Ishikawa (cell line): ENCODE results near the gene EGFR.

Experiments
- CEBPB ChIP-seq: IDR thresholded peaks from 2 replicates; pipeline ENCODE4 v1.6.1; 2012
- CREB1 ChIP-seq: IDR thresholded peaks from 2 replicates; pipeline ENCODE4 v1.6.1; 2012; ENCODE audit warnings: low read depth
- EGR1 ChIP-seq: IDR thresholded peaks from 2 replicates; pipeline ENCODE4 v1.6.1; 2012
- EP300 ChIP-seq: IDR thresholded peaks from 2 replicates; pipeline ENCODE4 v1.6.1; 2012; ENCODE audit warnings: borderline replicate concordance
- FOXM1 ChIP-seq: IDR thresholded peaks from 2 replicates; pipeline ENCODE4 v1.6.1; 2012; ENCODE audit warnings: low read depth, borderline replicate concordance
- NFIC ChIP-seq: IDR thresholded peaks from 2 replicates; pipeline ENCODE4 v1.6.1; 2012
- RAD21 ChIP-seq: IDR thresholded peaks from 2 replicates; pipeline ENCODE4 v1.6.1; 2012; ENCODE audit warnings: low read depth
- TAF1 ChIP-seq: IDR thresholded peaks from 2 replicates; pipeline ENCODE4 v1.6.1; 2012; ENCODE audit warnings: low read depth, mild to moderate bottlenecking
- TCF12 ChIP-seq: IDR thresholded peaks from 2 replicates; pipeline ENCODE4 v1.6.1; 2012; ENCODE audit warnings: low read depth
- TEAD4 ChIP-seq: IDR thresholded peaks from 2 replicates; pipeline ENCODE4 v1.6.1; 2012
- USF1 ChIP-seq: IDR thresholded peaks from 2 replicates; pipeline ENCODE4 v1.6.1; 2012
- YY1 ChIP-seq: IDR thresholded peaks from 2 replicates; pipeline ENCODE4 v1.6.1; 2012; ENCODE audit warnings: low read depth
- ZBTB7A ChIP-seq: IDR thresholded peaks from 2 replicates; pipeline ENCODE4 v1.6.1; 2012; ENCODE audit warnings: low read depth
- TF ChIP-seq, protein P1 (sequence below): IDR thresholded peaks from 2 replicates; pipeline ENCODE4 v1.6.1; 2012; ENCODE audit warnings: low read depth, mild to moderate bottlenecking
- TF ChIP-seq, protein P2 (sequence below): IDR thresholded peaks from 2 replicates; pipeline ENCODE4 v1.6.1; 2012

The EGFR gene

GRCh38 chr7:55112056-55112455 is 93.2 kb downstream of the EGFR start:
- TF ChIP-seq, protein P1, sequence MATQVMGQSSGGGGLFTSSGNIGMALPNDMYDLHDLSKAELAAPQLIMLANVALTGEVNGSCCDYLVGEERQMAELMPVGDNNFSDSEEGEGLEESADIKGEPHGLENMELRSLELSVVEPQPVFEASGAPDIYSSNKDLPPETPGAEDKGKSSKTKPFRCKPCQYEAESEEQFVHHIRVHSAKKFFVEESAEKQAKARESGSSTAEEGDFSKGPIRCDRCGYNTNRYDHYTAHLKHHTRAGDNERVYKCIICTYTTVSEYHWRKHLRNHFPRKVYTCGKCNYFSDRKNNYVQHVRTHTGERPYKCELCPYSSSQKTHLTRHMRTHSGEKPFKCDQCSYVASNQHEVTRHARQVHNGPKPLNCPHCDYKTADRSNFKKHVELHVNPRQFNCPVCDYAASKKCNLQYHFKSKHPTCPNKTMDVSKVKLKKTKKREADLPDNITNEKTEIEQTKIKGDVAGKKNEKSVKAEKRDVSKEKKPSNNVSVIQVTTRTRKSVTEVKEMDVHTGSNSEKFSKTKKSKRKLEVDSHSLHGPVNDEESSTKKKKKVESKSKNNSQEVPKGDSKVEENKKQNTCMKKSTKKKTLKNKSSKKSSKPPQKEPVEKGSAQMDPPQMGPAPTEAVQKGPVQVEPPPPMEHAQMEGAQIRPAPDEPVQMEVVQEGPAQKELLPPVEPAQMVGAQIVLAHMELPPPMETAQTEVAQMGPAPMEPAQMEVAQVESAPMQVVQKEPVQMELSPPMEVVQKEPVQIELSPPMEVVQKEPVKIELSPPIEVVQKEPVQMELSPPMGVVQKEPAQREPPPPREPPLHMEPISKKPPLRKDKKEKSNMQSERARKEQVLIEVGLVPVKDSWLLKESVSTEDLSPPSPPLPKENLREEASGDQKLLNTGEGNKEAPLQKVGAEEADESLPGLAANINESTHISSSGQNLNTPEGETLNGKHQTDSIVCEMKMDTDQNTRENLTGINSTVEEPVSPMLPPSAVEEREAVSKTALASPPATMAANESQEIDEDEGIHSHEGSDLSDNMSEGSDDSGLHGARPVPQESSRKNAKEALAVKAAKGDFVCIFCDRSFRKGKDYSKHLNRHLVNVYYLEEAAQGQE = no peak

DNA sequence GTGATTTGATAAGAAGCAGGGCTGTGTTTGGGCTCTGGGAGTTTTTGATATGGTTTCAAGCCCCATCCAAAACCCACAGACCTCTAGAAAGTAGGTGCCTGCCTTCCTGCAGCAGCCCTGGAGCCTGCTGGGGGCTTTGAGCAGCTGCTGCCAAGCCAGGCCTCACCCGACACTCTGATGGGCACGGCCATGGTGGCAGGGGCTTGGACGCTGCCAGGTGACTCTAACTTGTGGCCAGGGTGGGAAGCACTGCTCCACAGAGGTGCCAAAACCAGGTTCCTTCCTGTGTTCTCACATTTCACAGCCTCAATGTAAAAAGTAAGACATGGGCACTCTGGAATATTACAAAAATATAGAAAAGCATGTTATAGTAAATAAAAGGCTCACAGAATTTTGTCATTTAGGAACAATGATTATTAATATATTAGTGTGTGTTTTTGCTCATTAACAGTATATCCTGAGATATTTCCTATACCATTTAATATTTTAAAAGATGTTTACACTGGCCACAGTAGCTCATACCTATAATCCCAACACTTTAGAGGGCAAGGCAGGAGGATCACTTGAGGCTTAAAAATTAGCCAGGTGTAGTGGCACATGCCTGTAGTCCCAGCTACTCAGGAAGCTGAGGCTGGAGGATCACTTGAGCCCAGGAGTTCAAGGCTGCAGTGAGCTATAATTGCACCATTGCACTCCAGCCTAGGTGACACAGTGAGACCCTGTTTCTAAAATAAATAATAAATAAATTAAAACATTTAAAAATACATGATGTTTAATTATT is 95.1 kb downstream of the EGFR start:
- TF ChIP-seq, protein P1 = no peak
- no peak for TF ChIP-seq TEAD4
- TF ChIP-seq FOXM1 = no peak
- TF ChIP-seq NFIC = no peak
- TF ChIP-seq RAD21 = no peak
- TF ChIP-seq EGR1 = no peak
- TF ChIP-seq USF1 = no peak
- no peak for TF ChIP-seq CREB1

DNA sequence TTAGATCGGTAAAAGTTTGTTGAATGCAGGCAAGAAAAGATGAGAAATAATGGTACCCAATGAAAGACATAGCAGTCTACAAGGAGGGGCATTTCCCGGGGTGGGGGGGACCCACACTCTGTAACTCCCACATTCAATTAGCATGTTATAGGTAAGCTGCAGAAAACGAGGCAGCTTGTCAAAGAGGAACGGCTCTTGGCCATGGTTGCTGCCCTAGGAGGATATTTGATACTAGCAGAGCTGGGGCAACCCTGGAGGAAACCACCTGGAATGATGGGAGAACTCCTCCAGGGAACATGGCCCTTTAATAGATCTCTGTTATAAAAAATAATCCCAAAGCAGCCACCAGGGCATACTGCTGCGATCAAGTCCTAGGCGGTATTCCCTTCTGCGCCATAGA is 98.5 kb downstream of the EGFR start:
- TF ChIP-seq RAD21 (no peak), FOXM1 (no peak), CEBPB (no peak), NFIC (no peak), YY1 (no peak), TCF12 (no peak), EGR1 (no peak)
- TF ChIP-seq, protein P1 = no peak

GRCh38 chr7:55118426-55118825 is 99.6 kb downstream of the EGFR start:
- TF ChIP-seq YY1 (no peak), USF1 (no peak), NFIC (no peak), ZBTB7A (no peak), TEAD4 (no peak), EP300 (no peak), CREB1 (no peak)

GRCh38 chr7:55119571-55119970 is 100.8 kb downstream of the EGFR start:
- TF ChIP-seq CREB1 (no peak), YY1 (no peak), FOXM1 (no peak), USF1 (no peak), TAF1 (no peak), NFIC (no peak), EP300 (no peak), TCF12 (no peak), EGR1 (no peak), RAD21 (no peak), CEBPB (no peak), TEAD4 (no peak), ZBTB7A (no peak)
- TF ChIP-seq, protein P1 = no peak
- TF ChIP-seq, protein P2, sequence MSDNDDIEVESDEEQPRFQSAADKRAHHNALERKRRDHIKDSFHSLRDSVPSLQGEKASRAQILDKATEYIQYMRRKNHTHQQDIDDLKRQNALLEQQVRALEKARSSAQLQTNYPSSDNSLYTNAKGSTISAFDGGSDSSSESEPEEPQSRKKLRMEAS = no peak
